Skeletal muscle tissue (tissue), 4 donors: ENCODE data around the gene CYYR1. TPM values are rescaled to one million over a fixed set of nuclear protein-coding genes. Genes with fewer than 3 reads are reported as not detected.

ENCODE experiments used
- H3K27ac ChIP-seq: one replicate; pipeline ENCODE4 v1.7.0; 2013; ENCODE audit warnings: mild to moderate bottlenecking, low read depth, low read length, inconsistent platforms
- H3K27me3 ChIP-seq, 3 donors: one replicate each; pipeline ENCODE4 v1.7.0; 2013; ENCODE audit warnings: low read length in 3 of 3; ENCODE audit not compliant: control insufficient read depth in 3 of 3, insufficient read depth in 3 of 3
- H3K36me3 ChIP-seq, 3 donors: one replicate each; pipeline ENCODE4 v1.7.0; 2013; ENCODE audit warnings: low read length in 3 of 3; ENCODE audit not compliant: control insufficient read depth in 3 of 3, insufficient read depth in 3 of 3
- H3K4me1 ChIP-seq, 3 donors: one replicate each; pipeline ENCODE4 v1.7.0; 2013; ENCODE audit warnings: low read length in 3 of 3, mild to moderate bottlenecking in 3 of 3; ENCODE audit not compliant: control insufficient read depth in 3 of 3, insufficient read depth in 3 of 3
- H3K4me3 ChIP-seq, 3 donors: one replicate each; pipeline ENCODE4 v1.7.0; 2013; ENCODE audit warnings: low read length in 3 of 3
- H3K9ac ChIP-seq, 3 donors: one replicate each; pipeline ENCODE4 v1.7.0; 2013; ENCODE audit warnings: low read length in 3 of 3, mild to moderate bottlenecking in 3 of 3, moderate library complexity in 2 of 3, low read depth in 1 of 3
- H3K9me3 ChIP-seq, 3 donors: one replicate each; pipeline ENCODE4 v1.7.0; 2013; ENCODE audit warnings: low read length in 3 of 3; ENCODE audit not compliant: control insufficient read depth in 3 of 3
- total RNA-seq: library from RNA; depleted of rRNA; stranded (reverse); fragments of >200 nt; gene quantifications from one replicate; pipeline ENCODE4 v1.2.3, GENCODE V29; 2014
- donor health status: Osteomylitis.

Gene CYYR1
- total RNA-seq, 1 donor from 2014 or later = 4.2 TPM

DNA sequence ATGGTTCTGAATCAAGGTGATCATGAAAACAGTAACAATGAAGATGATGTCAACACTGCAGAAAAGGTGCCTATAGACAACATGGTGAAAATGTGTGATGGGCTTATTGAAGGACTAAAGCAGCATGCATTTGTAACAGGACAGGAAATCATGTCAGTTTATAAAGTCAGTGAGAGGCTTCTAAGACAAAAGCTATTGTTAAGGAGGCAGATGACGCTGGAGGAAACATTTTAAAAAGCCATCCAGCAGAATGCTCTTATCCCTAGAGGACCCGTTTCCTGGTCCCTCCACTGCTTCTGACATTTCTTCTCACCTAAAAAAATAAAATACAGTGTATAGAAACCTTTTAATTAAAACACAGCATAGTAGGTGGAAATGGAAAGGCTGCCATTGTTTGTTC is 40.9 kb downstream of the CYYR1 start:
- H3K36me3 ChIP-seq = no peaks in the 10 kb centered on the region
- H3K27me3 ChIP-seq = no peaks in the 10 kb centered on the region
- H3K4me3 ChIP-seq = no peak overlapping the region
- H3K9me3 ChIP-seq = no peaks in the 10 kb centered on the region
- H3K27ac ChIP-seq = no peak overlapping the region
- H3K4me1 ChIP-seq = no peaks in the 10 kb centered on the region
- no peak overlapping the region for H3K9ac ChIP-seq

DNA sequence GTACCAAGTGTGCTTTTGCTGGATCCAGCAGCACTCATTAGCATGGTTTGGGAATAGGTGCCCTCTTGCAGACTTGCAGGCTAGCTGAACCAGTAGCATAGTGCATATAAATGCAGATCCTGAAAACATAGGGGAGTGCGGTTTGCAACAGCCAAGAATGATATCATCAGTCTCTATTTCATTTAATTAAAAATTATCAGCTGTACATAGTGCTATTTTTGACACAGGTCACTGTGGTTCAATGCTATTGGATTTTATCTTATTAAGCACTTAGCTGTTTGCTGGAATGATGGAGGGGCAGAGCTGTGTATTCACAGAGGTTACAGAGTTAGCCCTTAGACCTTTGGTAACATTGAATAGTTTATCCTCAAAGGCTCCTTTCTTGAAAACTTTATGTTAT is 43.6 kb downstream of the CYYR1 start:
- no peaks in the 10 kb centered on the region for H3K27me3 ChIP-seq
- H3K9ac ChIP-seq = no peak overlapping the region
- no peaks in the 10 kb centered on the region for H3K9me3 ChIP-seq
- no peaks in the 10 kb centered on the region for H3K36me3 ChIP-seq
- no peak overlapping the region for H3K4me3 ChIP-seq
- H3K27ac ChIP-seq = no peak overlapping the region
- H3K4me1 ChIP-seq = no peaks in the 10 kb centered on the region

DNA sequence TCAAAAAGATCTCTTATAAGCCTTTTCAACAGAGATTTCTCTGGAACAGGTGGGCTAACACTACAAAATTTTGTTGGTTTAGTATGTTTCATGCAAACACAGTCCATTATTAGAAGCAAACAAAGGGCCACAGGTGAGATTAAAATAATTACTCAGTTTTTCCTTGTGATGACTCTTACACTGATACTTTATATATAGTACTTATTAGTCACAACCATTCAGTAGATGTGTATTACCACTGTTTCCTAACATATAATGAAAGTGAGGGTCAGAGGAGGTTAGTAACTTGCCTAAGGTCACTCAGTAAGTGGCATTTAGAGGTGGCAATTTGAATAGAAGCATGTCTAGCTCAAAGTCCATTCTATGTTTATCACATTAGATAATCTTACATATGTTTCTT is 44.2 kb downstream of the CYYR1 start:
- Histone ChIP-seq H3K4me1 (no peaks in the 10 kb centered on the region), H3K9ac (no peak overlapping the region), H3K9me3 (no peaks in the 10 kb centered on the region), H3K27ac (no peak overlapping the region), H3K27me3 (no peaks in the 10 kb centered on the region), H3K4me3 (no peak overlapping the region), H3K36me3 (no peaks in the 10 kb centered on the region)

DNA sequence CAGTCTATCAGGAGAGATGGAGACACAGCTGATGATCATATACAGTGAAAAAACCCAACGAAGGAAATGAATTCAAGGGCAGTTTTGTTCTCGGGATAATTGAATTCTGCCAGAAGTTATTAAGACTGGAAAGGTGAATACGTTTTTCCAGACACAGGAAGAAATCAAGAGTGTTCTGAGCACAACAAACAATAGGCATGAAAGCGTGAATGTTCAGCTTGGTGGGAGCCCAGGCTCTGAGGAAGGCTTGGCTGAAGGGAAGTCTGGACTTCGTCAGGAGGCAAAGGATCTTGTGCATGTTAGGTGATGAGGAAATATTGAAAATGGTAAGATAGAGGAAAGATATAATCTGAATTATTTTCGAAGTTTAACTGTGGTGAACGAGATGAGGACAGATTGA is 50.4 kb downstream of the CYYR1 start:
- Histone ChIP-seq H3K9me3 (peaks cover 0 to 2% (median 0%) of the 10 kb centered on the region in 3 donors), H3K27ac (no peak overlapping the region), H3K36me3 (no peaks in the 10 kb centered on the region), H3K4me1 (no peaks in the 10 kb centered on the region), H3K4me3 (no peak overlapping the region), H3K9ac (no peak overlapping the region), H3K27me3 (no peaks in the 10 kb centered on the region)

DNA sequence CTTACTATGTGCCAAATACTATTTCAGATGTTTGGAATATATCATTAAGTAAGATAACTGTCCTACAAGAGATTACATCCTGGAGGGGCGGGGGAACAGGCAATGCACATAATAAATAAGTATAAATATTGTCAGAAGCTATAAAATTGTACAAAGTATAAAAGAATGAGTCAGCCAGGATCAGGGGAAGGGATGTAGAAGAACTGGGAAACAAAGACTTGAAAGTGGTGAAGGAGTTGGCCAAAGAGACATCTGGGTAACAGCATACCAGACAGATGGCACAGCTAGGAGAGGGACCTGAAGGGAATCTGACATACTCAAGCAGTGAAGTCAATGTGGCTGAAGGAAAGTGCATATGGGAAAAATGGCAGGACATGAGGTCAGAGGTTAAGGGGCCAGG is 53.9 kb downstream of the CYYR1 start:
- H3K9me3 ChIP-seq = peaks cover 0 to 2% (median 0%) of the 10 kb centered on the region in 3 donors
- no peaks in the 10 kb centered on the region for H3K36me3 ChIP-seq
- no peak overlapping the region for H3K9ac ChIP-seq
- no peak overlapping the region for H3K4me3 ChIP-seq
- H3K27ac ChIP-seq = no peak overlapping the region
- no peaks in the 10 kb centered on the region for H3K27me3 ChIP-seq
- H3K4me1 ChIP-seq = no peaks in the 10 kb centered on the region

DNA sequence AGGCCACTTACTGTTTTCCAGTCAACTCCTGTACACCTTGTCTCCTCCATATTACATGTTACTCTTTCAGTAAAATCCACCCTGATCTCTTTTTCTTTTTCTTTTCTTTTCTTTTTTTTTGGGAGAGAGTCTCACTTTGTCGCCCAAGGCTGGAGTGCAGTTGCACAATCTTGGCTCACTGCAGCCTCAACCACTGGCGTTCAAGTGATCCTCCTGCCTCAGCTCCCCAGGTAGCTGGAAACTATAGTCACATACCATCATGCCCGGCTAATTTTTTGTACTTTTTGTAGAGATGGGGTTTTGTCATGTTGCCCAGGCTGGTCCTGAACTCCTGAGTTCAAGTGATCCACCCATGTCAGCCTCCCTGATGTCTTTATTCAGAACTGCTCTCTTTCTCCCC is 57.8 kb downstream of the CYYR1 start:
- H3K27ac ChIP-seq = no peak overlapping the region
- H3K27me3 ChIP-seq = no peaks in the 10 kb centered on the region
- no peaks in the 10 kb centered on the region for H3K36me3 ChIP-seq
- no peaks in the 10 kb centered on the region for H3K4me1 ChIP-seq
- no peak overlapping the region for H3K9ac ChIP-seq
- H3K4me3 ChIP-seq = no peak overlapping the region
- peaks cover 0 to 2% (median 0%) of the 10 kb centered on the region in 3 donors for H3K9me3 ChIP-seq

DNA sequence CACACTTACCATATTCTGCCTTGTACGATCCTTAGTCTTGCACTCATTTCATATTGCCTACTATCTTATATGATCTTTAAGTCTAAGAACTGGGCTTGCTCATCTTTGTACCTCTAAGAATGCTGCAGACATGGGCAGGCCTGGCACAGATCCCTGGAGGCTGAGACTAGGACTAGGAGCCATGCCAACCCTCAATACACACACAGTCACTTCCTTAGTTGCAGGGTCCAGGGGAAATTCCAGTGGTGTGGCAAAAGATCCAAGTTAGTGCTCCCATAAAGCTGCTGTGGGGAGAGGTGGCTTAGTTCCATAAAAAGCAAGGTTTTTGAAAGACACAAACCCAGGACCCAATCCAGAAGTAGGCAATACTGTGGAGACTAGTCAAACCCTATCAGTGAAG is 59.9 kb downstream of the CYYR1 start:
- Histone ChIP-seq H3K9me3 (no peaks in the 10 kb centered on the region), H3K4me3 (no peak overlapping the region), H3K4me1 (no peaks in the 10 kb centered on the region), H3K27ac (no peak overlapping the region), H3K9ac (no peak overlapping the region), H3K36me3 (no peaks in the 10 kb centered on the region), H3K27me3 (no peaks in the 10 kb centered on the region)

DNA sequence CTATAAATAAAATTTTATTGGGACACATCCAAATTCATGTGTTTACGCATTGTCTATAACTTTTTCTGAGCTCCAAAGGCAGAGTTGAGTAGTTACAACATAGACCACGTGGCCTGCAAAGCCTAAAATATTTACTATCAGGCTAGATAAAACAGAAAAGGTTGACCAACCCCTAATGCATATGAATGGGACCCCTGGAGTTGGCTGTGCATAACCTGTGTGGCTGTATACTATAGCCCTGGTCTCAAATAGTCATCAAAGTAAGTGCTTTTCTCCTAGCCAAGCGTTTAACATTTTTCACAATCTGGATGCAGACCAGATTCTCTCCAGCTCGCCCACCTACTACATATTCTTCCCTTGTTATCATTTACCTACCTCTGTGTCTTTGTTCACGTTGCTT is 60.4 kb downstream of the CYYR1 start:
- H3K27me3 ChIP-seq = no peaks in the 10 kb centered on the region
- H3K27ac ChIP-seq = no peak overlapping the region

DNA sequence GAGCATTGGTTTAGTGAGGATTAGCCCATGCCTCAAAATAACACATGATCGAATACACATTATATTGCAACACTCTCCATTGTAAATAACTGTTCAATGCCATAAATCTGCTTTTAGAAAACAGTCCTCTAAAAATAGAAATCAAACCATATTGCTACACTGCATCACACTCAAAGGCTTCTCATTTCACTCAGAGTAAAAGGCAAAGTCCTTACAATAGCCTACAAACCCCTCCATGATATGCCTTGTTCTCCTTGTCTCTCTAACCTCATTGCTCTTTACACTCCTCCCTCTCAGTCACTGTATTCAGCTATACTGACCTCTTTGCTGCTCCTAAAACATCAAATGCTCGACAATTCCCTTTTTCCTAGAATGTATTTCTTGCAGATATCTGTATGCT is 64.2 kb downstream of the CYYR1 start:
- no peak overlapping the region for H3K27ac ChIP-seq
- H3K9ac ChIP-seq = no peak overlapping the region
- H3K27me3 ChIP-seq = no peaks in the 10 kb centered on the region
- H3K4me3 ChIP-seq = no peak overlapping the region
- H3K36me3 ChIP-seq = no peaks in the 10 kb centered on the region
- no peaks in the 10 kb centered on the region for H3K9me3 ChIP-seq
- no peaks in the 10 kb centered on the region for H3K4me1 ChIP-seq

More for the DNA sequence above, 60.4 kb downstream of the CYYR1 start:
- Histone ChIP-seq H3K36me3 (no peaks in the 10 kb centered on the region), H3K4me3 (no peak overlapping the region), H3K9ac (no peak overlapping the region), H3K4me1 (no peaks in the 10 kb centered on the region), H3K9me3 (no peaks in the 10 kb centered on the region)

DNA sequence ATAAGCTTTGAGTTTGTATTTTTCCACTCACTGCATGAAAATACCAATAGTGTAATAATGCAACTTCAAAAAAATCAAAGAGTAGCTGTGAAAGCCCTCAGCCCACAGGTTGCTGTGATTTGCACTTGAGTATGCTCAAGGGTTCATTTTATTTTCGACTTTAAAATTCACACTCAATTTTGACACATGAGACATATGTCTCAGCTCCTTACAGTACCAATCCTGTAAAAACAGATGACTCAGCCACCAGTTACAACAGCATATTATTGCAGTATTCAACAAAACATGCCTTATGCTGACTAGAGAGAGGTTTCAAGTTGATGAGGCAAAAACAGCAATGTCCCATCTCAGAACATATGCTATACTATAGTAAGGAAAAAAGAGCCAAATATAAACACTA is 66.1 kb downstream of the CYYR1 start:
- H3K27ac ChIP-seq = no peak overlapping the region
- H3K4me1 ChIP-seq = no peaks in the 10 kb centered on the region
- H3K4me3 ChIP-seq = no peak overlapping the region
- no peaks in the 10 kb centered on the region for H3K36me3 ChIP-seq
- no peaks in the 10 kb centered on the region for H3K27me3 ChIP-seq
- H3K9me3 ChIP-seq = no peaks in the 10 kb centered on the region
- no peak overlapping the region for H3K9ac ChIP-seq

DNA sequence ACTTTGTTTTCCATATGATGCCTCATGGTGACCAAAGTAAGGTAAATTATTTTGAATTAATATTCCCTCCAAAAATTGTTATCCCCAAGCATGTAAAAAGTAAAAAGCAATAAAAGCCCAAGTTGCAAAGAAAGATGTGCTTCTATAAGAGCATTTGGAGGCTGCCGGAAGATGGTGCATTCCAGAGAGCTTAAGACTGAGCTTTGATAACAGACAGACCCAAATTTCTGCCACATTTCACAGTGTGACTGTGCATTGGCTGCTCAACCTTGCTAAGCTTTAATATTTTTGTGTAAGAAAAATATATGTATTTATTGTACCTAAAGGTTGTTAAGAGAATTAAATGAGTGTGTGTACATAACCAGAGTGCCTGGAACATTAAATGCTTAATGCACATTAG is 67.9 kb downstream of the CYYR1 start:
- no peaks in the 10 kb centered on the region for H3K9me3 ChIP-seq
- no peaks in the 10 kb centered on the region for H3K36me3 ChIP-seq
- no peak overlapping the region for H3K27ac ChIP-seq
- H3K27me3 ChIP-seq = no peaks in the 10 kb centered on the region
- H3K9ac ChIP-seq = no peak overlapping the region
- H3K4me1 ChIP-seq = no peaks in the 10 kb centered on the region
- no peak overlapping the region for H3K4me3 ChIP-seq
